Activated T-cell treated with anti-CD3 and anti-CD28 coated beads for 48 hours (primary cell): Measurements from ENCODE around the gene MOB4.
"Not testable (repeated sequence)": the region's sequence is repeated elsewhere in the genome, so short reads cannot be mapped to it uniquely, and the experiment has no call there.

ENCODE experiments used
- DNase-seq: peaks from one replicate; pipeline ENCODE4 v3.0.0-alpha.2; 2020; ENCODE audit warnings: low read depth

Gene MOB4

DNA sequence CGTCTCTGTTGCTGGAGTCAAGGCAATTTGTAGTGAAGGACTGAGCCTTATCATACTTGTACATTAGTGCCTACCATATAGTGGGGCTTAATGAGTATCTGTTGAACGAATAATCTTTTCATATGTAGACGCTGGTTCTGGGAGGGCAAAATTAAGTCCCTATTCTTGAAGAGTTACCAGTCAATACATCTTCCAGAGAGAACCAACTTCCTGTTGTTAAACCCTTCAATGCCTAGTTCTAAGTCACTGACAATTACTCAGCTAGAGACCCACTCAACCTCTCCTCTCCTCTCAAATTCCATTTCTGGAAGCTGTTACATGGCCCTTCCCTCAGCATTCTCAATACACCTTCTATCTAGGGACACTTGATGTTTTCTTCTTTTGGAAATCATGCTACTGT is 1.1 kb upstream of the MOB4 start:
- DNase-seq: no peak

GRCh38 chr2:197515315-197515738 is 539 bp upstream of the MOB4 start:
- DNase-seq: no peak

DNA sequence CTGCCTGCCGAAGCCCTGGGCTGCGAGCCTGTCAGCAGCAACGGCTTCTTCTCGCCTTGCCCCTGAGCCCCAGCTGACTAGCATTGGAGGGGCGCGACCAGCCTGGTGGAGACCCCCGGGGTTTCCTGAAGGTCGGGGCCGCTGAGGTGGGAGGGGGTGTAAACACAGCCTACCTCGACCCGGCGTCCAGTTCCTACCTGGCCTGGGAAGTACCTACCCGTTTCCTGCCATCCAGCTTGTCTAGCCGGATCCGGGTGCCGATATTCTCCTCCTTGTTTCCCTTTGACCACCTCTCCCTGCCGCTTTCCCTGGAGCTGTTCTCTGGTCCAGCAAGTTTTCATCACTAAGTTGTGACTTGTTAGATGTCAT is 511 bp downstream of the MOB4 start:
- DNase-seq: no peak

GRCh38 chr2:197517150-197517549 is 1.3 kb downstream of the MOB4 start:
- no peak for DNase-seq

GRCh38 chr2:197538412-197538811 is 22.5 kb downstream of the MOB4 start:
- no peak for DNase-seq

DNA sequence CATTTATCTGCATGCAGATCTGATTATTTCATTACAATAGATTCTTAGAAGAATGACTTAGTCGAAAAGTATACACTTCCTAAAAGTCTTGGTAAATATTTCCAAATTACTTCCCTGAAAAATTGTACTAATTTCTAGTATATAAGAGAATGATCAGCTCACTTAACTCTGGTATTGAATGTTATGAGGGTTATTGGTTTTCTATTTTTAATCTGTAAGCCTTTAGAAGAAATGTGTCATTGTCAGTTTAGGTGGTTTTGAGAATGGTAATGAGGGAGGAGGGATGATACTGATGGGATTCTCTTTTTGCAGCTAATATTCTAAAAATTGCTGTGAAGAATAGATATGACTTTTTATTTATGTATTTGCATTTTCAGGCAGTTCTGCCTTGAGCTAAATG is 23.9 kb downstream of the MOB4 start:
- no peak for DNase-seq

- DNase-seq: no peak
Observed at GRCh38 chr2:197543206-197543605, 27.3 kb downstream of the MOB4 start.

DNA sequence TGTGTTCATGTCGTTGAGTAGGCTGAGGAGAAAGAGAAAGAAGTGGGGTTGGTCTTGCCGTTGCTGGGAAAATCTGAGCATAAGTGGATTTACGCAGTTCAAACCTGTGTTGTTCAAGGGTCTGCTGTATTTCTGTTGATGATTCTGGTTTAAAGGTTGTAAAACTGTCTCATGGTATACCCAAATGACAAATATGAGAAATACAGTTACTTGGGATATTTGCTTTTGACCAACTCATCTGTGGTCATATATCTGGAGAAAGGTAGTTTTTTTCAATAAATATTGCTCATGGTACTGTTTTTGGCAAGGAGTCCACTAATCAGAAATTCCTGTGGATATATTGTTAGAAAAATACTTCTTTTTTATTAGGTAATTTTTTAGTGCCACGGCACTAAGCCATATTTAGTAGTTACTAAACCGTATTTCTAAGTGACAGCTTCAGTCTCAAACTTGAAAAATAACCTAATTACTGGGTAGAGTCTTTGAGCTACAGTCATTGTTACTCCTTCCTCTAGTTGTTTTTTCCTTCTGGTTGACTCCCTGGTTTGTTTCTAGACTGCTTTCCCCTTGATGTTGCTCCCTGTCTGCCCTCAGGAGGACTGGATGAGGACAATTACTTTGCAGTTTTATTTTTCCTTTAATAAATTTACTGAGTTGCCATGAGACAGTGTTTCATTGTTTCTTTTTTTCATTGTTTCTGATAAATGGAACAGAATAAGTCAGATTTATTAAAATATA is 31.5 kb downstream of the MOB4 start:
- no peak for DNase-seq

DNA sequence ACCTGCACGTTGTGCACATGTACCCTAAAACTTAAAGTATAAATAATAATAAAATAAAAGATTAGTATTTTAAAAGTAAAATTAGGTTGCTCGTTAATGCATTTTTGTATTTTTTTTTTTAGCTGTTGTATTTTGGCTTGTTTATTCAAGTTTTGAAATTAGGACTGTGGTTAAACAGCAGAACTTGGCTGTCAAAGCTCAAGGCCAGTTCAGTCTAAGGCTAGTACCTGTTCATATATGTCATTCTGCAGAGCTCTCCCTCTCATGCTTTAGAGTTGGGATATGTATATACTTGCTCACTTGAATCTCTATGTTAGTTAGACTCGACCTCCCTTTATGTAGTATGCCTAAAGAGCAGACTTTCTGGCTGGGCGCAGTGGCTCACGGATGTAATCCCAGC is 32.7 kb downstream of the MOB4 start:
- no peak for DNase-seq

DNA sequence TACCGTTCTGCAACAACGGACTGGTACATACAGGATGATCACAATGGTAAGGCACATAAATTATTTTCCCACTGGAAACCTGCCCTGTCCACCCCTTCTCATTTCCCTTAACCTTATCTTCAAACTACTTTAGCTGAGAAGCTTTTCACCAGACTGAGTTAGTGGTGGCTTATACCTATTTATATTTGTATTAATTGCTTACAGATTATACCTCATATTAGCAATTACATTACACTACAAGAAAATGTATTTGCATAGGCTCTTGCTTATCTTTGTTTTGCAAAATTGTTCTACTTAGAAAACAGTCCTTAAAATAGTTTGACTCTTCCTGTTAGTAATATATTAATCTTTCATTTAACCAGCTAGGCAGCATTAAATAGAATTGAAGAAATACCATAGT is 35.4 kb downstream of the MOB4 start:
- DNase-seq: not testable (repeated sequence)

DNA sequence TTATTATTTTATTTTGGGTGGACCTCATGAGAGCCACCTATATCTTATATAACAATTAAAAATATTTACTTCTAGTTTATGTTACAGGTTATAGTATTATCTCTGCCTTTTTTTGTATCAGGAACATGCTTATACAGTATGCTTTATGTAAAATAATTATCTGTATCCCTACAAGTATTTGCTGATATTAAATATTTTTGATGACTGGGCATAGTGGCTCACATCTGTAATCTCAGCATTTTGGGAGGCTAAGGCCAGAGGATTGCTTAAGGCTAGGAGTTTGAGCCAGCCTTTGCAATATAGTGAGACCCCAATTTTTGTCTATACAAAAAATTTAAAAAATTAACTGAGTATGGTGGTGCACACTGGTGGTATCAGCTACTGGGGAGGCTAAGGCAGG is 39.6 kb downstream of the MOB4 start:
- DNase-seq: no peak

GRCh38 chr2:197556456-197556855 is 40.6 kb downstream of the MOB4 start:
- DNase-seq: no peak

GRCh38 chr2:197558393-197558792 is 42.5 kb downstream of the MOB4 start:
- DNase-seq: no peak

GRCh38 chr2:197559681-197560080 is 43.8 kb downstream of the MOB4 start:
- DNase-seq: no peak

- no peak for DNase-seq
Observed at GRCh38 chr2:197560146-197560665, 44.3 kb downstream of the MOB4 start.

DNA sequence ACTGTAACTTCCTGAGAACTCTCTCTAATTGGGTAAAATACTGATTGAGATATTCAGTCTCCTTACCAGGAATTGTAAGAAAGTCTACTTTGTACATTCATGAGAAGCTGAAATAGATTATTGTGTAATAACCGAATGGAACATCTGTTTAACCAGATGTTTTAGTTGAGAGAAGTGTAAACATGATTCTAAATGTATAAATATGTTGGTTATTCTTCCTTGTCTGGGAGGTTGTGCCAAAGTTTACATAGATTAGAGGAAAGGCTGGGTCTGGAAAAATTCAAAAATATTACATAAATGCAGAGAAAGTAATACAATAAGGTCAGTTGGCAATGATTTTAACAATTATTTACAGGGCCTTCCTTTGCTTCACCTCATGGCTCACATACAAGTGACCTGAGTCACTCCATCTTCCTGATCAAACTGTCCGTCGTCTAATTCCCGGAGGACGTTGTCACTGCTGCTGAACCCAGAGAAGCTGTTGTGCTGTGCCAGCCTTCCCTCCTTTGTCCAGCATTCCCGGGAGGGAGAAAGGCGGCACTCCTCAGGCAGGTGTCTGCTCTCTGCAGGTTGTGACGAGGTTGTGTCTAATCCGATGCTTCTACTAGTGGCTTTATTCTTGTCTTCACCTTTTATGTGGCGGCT is 55.9 kb downstream of the MOB4 start:
- no peak for DNase-seq

- DNase-seq: no peak
Observed at GRCh38 chr2:197573608-197574007, 57.7 kb downstream of the MOB4 start.

DNA sequence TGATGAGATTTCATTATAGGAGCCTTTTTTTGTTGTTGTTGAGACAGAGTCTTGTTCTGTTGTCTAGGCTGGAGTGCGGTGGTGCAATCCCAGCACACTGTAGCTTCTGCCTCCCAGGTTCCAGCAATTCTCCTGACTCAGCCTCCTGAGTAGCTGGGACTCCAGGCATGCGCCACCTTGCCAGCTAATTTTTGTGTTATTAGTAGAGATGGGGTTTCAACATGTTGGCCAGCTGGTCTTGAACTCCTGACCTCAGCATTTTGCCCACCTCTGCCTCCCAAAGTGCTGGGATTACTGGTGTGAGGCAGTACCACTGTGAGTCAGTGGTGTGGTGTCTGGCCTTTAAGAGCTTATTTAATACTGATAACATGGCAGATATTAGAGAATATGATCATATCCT is 60.1 kb downstream of the MOB4 start:
- DNase-seq: no peak

GRCh38 chr2:197576631-197577030 is 60.8 kb downstream of the MOB4 start:
- no peak for DNase-seq

DNA sequence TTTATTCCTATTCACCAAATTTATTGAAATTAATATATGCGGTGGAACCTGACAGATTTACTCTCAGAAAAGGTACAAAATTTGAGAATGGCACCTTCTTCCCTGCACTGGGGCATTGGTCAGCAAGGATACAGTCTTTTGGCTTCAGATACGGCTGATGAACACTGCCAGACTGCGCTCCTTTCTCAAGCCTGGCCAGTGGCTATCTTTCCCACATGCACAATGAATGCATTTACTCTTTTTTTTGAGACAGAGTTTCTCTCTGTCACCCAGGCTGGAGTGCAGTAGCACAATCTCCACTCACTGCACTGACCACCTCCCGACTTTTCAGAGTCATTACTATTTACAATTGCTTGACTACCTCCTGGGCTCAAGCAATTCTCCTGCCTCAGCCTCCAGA is 61.6 kb downstream of the MOB4 start:
- no peak for DNase-seq

DNA sequence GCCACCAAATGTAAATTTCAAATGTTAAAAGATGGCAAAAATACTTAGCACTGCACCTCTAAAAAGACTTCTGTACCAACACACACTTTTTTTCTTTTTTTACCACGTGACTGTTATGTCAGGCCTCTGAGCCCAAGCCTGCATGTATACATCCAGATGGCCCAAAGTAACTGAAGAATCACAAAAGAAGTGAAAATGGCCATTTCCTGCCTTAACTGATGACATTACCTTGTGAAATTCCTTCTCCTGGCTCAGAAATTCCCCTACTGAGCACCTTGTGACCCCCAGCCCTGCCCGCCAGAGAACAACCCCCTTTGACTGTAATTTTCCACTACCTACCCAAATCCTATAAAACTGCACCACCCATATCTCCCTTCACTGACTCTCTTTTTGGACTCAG is 62.4 kb downstream of the MOB4 start:
- not testable (repeated sequence) for DNase-seq

DNA sequence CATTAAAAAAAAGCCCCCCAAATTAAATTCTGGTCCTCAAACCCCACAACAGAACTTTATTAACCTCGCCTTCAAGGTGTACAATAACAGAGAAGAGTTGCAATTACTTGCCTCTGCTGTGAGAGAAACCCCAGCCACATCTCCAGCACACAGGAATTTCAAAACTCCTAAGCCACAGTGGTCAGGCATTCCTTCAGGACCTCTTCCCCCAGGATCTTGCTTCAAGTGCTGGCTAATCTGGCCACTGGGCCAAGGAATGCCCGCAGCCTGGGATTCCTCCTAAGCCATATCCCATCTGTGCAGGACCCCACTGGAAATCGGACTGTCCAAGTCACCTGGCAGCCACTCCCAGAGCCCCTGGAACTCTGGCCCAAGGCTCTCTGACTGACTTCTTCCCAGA is 64.3 kb downstream of the MOB4 start:
- not testable (repeated sequence) for DNase-seq

DNA sequence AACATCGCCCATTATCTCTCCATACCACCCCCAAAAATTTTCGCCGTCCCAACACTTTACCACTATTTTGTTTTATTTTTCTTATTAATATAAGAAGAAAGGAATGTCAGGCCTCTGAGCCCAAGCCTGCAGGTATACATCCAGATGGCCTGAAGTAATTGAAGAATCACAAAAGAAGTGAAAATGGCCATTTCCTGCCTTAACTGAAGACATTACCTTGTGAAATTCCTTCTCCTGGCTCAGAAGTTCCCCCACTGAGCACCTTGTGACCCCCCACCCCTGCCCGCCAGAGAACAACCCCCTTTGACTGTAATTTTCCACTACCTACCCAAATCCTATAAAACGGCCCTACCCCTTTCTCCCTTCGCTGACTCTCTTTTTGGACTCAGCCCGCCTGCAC is 71.4 kb downstream of the MOB4 start:
- DNase-seq: not testable (repeated sequence)
